RWPE2 (cell line): ENCODE results near the gene CDC23.
"Not testable (repeated sequence)": the region's sequence is repeated elsewhere in the genome, so short reads cannot be mapped to it uniquely, and the experiment has no call there.

ENCODE experiments used
- ATAC-seq: fragments of 200-7000 bp; cut with Tn5 transposase; 3 replicates; pipeline ENCODE4 v1.9.1; 2021; ENCODE audit warnings: low read depth
- DNase-seq: peaks from one replicate; pipeline ENCODE4 v3.0.0-alpha.2; 2020; ENCODE audit warnings: low spot score
- H3K27ac ChIP-seq: fragments of 450-650 bp; 2 replicates; pipeline ENCODE4 v1.5.1; 2017; ENCODE audit warnings: mild to moderate bottlenecking; ENCODE audit not compliant: poor library complexity, severe bottlenecking
- H3K27me3 ChIP-seq: fragments of 250-450 bp; sonication (Bioruptor Pico); 2 replicates; pipeline ENCODE4 v1.5.1; 2021; ENCODE audit warnings: mild to moderate bottlenecking, moderate library complexity; ENCODE audit not compliant: insufficient read depth, poor library complexity, severe bottlenecking
- H3K36me3 ChIP-seq: fragments of 250-450 bp; sonication (Bioruptor Pico); 2 replicates; pipeline ENCODE4 v1.5.1; 2020; ENCODE audit warnings: low read depth, mild to moderate bottlenecking, moderate library complexity
- H3K4me1 ChIP-seq: fragments of 250-450 bp; sonication (Bioruptor Pico); 2 replicates; pipeline ENCODE4 v1.5.1; 2021; ENCODE audit warnings: mild to moderate bottlenecking, moderate library complexity; ENCODE audit not compliant: insufficient read depth, poor library complexity, severe bottlenecking
- H3K4me3 ChIP-seq: fragments of 250-450 bp; sonication (Bioruptor Pico); 2 replicates; pipeline ENCODE4 v1.5.1; 2021; ENCODE audit warnings: mild to moderate bottlenecking, moderate library complexity; ENCODE audit not compliant: severe bottlenecking
- H3K9me3 ChIP-seq: fragments of 250-450 bp; sonication (Bioruptor Pico); 2 replicates; pipeline ENCODE4 v1.5.1; 2021; ENCODE audit warnings: mild to moderate bottlenecking, moderate library complexity; ENCODE audit not compliant: severe bottlenecking
- TF ChIP-seq, protein P1 (sequence below): fragments of 450-650 bp; IDR thresholded peaks from one replicate; pipeline ENCODE4 v1.5.1; 2017; ENCODE audit warnings: mild to moderate bottlenecking, moderate library complexity; ENCODE audit not compliant: poor library complexity, severe bottlenecking

Gene CDC23

DNA sequence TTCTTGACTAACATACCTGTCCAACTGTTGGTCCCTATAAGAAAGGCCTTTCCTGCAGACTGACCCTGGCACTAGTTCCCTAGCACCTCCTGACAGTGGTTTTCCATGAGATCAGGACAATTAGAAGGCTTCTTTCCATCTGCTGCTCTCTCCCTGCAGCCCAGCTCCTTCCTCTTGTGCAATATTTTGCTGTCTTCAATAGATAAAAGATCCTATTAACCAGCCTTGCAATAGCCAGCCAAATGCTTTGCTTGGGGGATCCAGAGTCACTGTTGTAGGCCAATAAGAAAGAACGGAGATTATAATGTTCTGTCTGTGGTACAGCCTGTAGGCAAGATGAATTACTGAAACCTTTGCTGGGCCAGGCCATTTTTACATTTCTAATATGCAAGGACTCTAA, 55.5 kb downstream of the CDC23 start:
- no peak for ATAC-seq
- TF ChIP-seq, protein P1, sequence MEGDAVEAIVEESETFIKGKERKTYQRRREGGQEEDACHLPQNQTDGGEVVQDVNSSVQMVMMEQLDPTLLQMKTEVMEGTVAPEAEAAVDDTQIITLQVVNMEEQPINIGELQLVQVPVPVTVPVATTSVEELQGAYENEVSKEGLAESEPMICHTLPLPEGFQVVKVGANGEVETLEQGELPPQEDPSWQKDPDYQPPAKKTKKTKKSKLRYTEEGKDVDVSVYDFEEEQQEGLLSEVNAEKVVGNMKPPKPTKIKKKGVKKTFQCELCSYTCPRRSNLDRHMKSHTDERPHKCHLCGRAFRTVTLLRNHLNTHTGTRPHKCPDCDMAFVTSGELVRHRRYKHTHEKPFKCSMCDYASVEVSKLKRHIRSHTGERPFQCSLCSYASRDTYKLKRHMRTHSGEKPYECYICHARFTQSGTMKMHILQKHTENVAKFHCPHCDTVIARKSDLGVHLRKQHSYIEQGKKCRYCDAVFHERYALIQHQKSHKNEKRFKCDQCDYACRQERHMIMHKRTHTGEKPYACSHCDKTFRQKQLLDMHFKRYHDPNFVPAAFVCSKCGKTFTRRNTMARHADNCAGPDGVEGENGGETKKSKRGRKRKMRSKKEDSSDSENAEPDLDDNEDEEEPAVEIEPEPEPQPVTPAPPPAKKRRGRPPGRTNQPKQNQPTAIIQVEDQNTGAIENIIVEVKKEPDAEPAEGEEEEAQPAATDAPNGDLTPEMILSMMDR = no peak
- peaks cover 63% of the 10 kb centered on the region for H3K36me3 ChIP-seq

DNA sequence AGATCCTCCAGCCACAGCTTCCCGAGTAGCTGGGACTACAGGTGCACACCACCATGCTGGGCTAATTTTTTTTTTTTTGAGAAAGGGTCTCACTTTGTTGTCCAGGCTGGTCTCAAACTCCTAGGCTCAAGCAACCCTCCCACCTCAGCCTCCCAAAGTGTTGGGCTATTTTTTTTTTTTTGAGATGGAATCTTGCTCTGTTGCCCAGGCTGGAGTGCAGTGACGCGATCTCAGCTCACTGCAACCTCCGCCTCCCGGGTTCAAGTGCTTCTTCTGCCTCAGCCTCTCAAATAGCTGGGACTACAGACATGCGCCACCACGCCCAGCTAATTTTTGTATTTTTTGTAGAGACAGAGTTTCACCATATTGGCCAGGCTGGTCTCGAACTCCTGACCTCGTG, 57.1 kb downstream of the CDC23 start:
- peaks cover 47% of the 10 kb centered on the region for H3K36me3 ChIP-seq
- DNase-seq, ATAC-seq, H3K9me3 ChIP-seq, H3K27me3 ChIP-seq, H3K4me1 ChIP-seq, H3K4me3 ChIP-seq, H3K27ac ChIP-seq: not testable (repeated sequence)

More for the DNA sequence above, 55.5 kb downstream of the CDC23 start:
- Histone ChIP-seq H3K27me3 (no peaks in the 10 kb centered on the region), H3K4me1 (no peaks in the 10 kb centered on the region), H3K27ac (no peak overlapping the region), H3K4me3 (no peak overlapping the region), H3K9me3 (no peaks in the 10 kb centered on the region)
- no peak for DNase-seq

DNA sequence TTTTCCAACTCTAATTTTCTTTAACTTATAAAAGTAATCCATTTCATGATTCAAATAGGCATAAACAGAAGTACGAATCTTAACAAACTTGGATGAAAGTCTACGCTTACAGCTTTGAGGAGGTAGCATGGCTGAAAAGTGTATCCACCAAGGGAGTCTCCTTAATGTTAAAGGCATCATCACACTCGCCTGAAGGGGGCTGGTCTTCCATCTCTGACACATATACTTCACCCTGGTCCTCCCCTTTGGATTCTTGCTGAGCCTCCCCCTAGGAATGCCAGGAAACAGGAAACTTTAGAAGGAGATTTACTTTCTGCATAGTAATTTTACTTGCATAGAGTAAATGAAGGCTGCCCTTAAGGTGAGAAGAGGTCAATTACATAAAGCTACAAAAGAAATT, 63.6 kb downstream of the CDC23 start:
- Histone ChIP-seq H3K4me3 (no peak overlapping the region), H3K27me3 (no peaks in the 10 kb centered on the region), H3K36me3 (no peaks in the 10 kb centered on the region), H3K9me3 (no peaks in the 10 kb centered on the region), H3K27ac (no peak overlapping the region), H3K4me1 (peaks cover 11% of the 10 kb centered on the region)
- TF ChIP-seq, protein P1 = no peak
- DNase-seq (no peak), ATAC-seq (peak; percentile 60; the same call in 1 of the 3 replicates)

DNA sequence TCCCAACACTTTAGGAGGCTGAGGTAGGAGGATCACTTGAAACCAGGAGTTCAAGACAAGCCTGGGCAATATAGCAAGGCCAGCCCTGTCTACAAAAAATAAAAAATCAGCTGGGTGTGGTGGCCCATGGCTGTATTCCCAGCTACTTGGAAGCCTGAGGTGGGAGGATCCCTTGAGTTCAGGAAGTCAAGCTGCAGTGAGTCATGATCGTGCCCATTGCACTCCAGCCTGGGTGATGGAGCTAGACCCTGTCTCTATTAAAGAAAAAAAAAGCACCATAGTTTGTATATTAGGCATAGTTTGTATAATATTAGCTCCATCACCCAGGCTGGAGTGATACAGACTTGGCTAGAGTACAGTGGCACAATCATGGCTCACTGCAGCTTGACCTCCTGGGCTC, 64.3 kb downstream of the CDC23 start:
- Histone ChIP-seq H3K27ac (no peak overlapping the region), H3K9me3 (no peaks in the 10 kb centered on the region), H3K36me3 (no peaks in the 10 kb centered on the region), H3K27me3 (no peaks in the 10 kb centered on the region), H3K4me3 (no peak overlapping the region), H3K4me1 (peaks cover 11% of the 10 kb centered on the region)
- TF ChIP-seq, protein P1 = no peak
- DNase-seq = peak; percentile 77
- ATAC-seq = peak; percentile 97

DNA sequence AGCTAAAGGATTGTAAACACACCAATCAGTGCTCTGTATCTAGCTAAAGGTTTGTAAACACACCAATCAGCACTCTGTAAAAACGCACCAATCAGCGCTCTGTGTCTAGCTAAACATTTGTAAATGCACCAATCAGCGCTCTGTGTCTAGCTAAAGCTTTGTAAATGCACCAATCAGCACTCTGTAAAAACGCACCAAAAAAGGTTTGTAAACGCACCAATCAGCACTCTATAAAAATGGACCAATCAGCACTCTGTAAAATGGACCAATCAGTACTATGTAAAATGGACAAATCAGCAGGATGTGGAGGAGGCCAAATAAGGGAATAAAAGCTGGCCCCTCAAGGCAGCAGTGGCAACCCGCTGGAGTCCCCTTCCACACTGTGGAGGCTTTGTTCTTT, 69.5 kb downstream of the CDC23 start:
- not testable (repeated sequence) for H3K27ac ChIP-seq, ATAC-seq

DNA sequence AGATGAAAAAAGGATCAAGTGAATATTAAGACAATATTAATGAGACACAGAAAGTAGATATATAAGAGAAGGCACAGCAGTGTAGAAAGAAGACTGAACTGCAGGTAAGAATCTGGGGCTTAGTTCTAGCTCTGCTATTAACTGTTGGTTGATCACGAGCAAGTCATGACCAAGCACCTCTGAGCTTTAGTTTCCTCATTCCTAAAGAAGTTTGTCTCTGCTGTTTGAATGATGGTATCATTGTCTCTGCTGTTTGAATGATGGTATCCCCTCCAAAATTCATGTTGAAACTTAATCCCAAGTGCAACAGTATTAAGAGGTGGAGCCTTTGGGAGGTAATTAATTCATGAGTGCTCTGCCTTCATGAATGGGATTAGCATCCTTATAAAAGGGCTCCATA, 71.4 kb downstream of the CDC23 start:
- TF ChIP-seq, protein P1 = no peak
- no peak overlapping the region for H3K4me3 ChIP-seq

More for the DNA sequence above, 69.5 kb downstream of the CDC23 start:
- H3K36me3 ChIP-seq, DNase-seq, H3K27me3 ChIP-seq, H3K4me3 ChIP-seq, H3K4me1 ChIP-seq, H3K9me3 ChIP-seq: not testable (repeated sequence)

More for the DNA sequence above, 71.4 kb downstream of the CDC23 start:
- Histone ChIP-seq H3K9me3 (no peaks in the 10 kb centered on the region), H3K27me3 (no peaks in the 10 kb centered on the region), H3K36me3 (no peaks in the 10 kb centered on the region), H3K27ac (no peak overlapping the region), H3K4me1 (peaks cover 10% of the 10 kb centered on the region)
- ATAC-seq (no peak), DNase-seq (no peak)
